SK-N-MC (cell line): ENCODE measurements around the gene AMFR.

Experiments used
- EZH2 ChIP-seq: fragments of 200-600 bp; sonication (generic); IDR thresholded peaks from one replicate; pipeline ENCODE4 v1.6.1; 2017; ENCODE audit warnings: antibody characterized with exemption
- POLR2AphosphoS5 ChIP-seq: IDR thresholded peaks from 2 replicates; pipeline ENCODE4 v1.6.1; 2012; ENCODE audit warnings: mild to moderate bottlenecking, low read depth, low read length, borderline replicate concordance

DNA sequence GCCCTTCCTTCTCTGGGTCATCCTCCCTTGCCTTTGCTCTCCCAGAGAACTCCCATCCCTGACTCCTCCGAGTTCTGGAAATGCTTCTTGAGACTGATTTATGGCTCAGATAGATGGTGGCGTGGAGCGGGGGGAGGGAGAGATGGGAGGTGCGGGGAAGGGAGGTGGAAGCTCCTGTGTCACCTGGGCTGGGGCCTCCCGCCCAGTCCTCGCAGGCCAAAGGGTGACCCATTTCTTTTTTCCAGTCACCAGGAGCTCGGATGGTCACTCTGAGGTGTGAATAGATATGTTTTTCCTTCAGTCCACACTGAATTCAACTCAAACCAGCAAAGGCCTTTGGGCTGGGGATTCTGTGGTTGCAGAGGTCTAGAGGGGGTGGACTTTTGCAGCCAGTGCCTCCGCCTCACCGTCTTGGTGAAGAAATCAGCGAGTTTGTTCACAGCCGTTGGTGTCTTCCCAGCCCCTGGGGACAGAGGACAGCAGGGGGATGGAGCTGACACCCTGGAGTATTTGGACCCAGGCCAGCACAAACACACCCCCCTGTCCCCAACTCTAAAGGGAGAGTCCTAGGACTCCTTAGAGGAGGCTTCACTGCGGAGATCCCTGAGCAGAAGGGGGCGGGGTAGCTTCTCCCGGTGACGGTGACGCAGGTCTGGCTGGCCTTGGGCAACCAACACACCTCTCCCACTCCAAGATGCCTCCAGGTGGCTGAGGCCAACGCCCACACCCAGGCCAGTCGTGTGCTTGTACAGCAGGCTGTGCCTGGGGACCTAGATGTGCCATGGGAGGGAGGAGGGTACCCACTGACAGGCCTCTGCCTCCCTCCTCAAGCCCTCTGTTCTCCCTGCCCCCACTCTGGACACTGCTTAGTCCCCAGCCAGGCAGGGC, 80.6 kb downstream of the AMFR start:
- TF ChIP-seq EZH2 = no peak
- no peak for TF ChIP-seq POLR2AphosphoS5
